H1 (cell line): ENCODE results near the gene KATNAL1. TPM values are rescaled to one million over a fixed set of nuclear protein-coding genes. Genes with fewer than 3 reads are reported as not detected.
A peak's percentile ranks its signal among the peaks of the same experiment; 100 is the strongest.

Experiments used
- CTCF ChIA-PET: fragments of 300-600 bp; sonication (Branson Sonifier 250); formaldehyde crosslinking; loops from one replicate; lab custom pipeline; 2021; ENCODE audit not compliant: partially characterized antibody; lab: Charles Lee
- POLR2A ChIA-PET: fragments of 300-600 bp; sonication (Branson Sonifier 250); formaldehyde crosslinking; loops from one replicate; lab custom pipeline; 2021; ENCODE audit warnings: inconsistent platforms; ENCODE audit not compliant: partially characterized antibody; lab: Charles Lee
- DNase-seq, 2 experiments: peaks; one replicate each; pipeline versions ENCODE4 v3.0.0 to v3.0.0-alpha.2; 2010 to 2022; ENCODE audit warnings: low spot score in 2 of 2, low read depth in 1 of 2, mixed read lengths in 1 of 2
- FAIRE-seq: peaks from 2 replicates; lab custom pipeline; 2011; peaks lifted over from hg19 to GRCh38; lab: Jason Lieb, UNC
- H2AFZ ChIP-seq: 2 replicates; pipeline ENCODE4 v1.8.1; 2012; ENCODE audit warnings: low read length, inconsistent platforms
- H2AK5ac ChIP-seq: 2 replicates; pipeline ENCODE4 v1.6.1; 2013; ENCODE audit warnings: low read depth, low read length
- H2BK120ac ChIP-seq: replicated peaks from 2 replicates; pipeline ENCODE3; 2013; ENCODE audit warnings: low read depth, low read length, inconsistent platforms
- H2BK12ac ChIP-seq: 2 replicates; pipeline ENCODE4 v1.6.1; 2013; ENCODE audit warnings: low read depth, low read length
- H2BK15ac ChIP-seq: 2 replicates; pipeline ENCODE4 v1.6.1; 2013; ENCODE audit warnings: low read length
- H2BK20ac ChIP-seq: 2 replicates; pipeline ENCODE4 v1.6.1; 2013; ENCODE audit warnings: low read length
- H2BK5ac ChIP-seq: 2 replicates; pipeline ENCODE4 v1.6.1; 2013; ENCODE audit warnings: low read depth, low read length
- H3K14ac ChIP-seq: 2 replicates; pipeline ENCODE4 v1.6.1; 2013; ENCODE audit warnings: inconsistent platforms; ENCODE audit not compliant: insufficient read length
- H3K18ac ChIP-seq: 2 replicates; pipeline ENCODE4 v1.6.1; 2013; ENCODE audit warnings: low read length; ENCODE audit errors: extremely low read depth
- H3K23ac ChIP-seq: 2 replicates; pipeline ENCODE4 v1.6.1; 2013; ENCODE audit warnings: inconsistent platforms; ENCODE audit not compliant: insufficient read length
- H3K23me2 ChIP-seq: 2 replicates; pipeline ENCODE4 v1.6.1; 2013; ENCODE audit warnings: low read depth, low read length
- H3K27ac ChIP-seq: 2 replicates; pipeline ENCODE4 v1.6.1; 2011; ENCODE audit warnings: low read depth, low read length, inconsistent platforms
- H3K27me3 ChIP-seq, 4 experiments: replicated peaks in 1 of 4; 1 replicate in 1 of 4; 2 replicates in 3 of 4; pipeline versions ENCODE4 v1.6.1 to v1.8.1; 2011 to 2013; ENCODE audit warnings: low read length in 3 of 4, mild to moderate bottlenecking in 3 of 4, inconsistent platforms in 2 of 4, mixed read lengths in 2 of 4, moderate library complexity in 1 of 4; ENCODE audit not compliant: control insufficient read depth in 3 of 4, insufficient read depth in 3 of 4; ENCODE audit errors: extremely low read depth in 1 of 4
- H3K36me3 ChIP-seq, 4 experiments: 2 replicates each; pipeline versions ENCODE4 v1.6.1 to v1.8.1; 2011 to 2013; ENCODE audit warnings: mild to moderate bottlenecking in 4 of 4, low read length in 3 of 4, moderate library complexity in 2 of 4, control low read depth in 1 of 4, inconsistent platforms in 1 of 4; ENCODE audit not compliant: insufficient read depth in 4 of 4, control insufficient read depth in 2 of 4
- H3K4ac ChIP-seq: replicated peaks from 2 replicates; pipeline ENCODE3; 2013; ENCODE audit warnings: low read length, low read depth, mixed read lengths, inconsistent platforms; ENCODE audit not compliant: insufficient read length
- H3K4me1 ChIP-seq, 4 experiments: replicated peaks in 1 of 4; 1 replicate in 1 of 4; 2 replicates in 3 of 4; pipeline versions ENCODE4 v1.6.1 to v1.8.1; 2011 to 2013; ENCODE audit warnings: low read length in 3 of 4, inconsistent platforms in 2 of 4, mixed read lengths in 1 of 4; ENCODE audit not compliant: insufficient read depth in 4 of 4, control insufficient read depth in 3 of 4
- H3K4me2 ChIP-seq, 2 experiments: 2 replicates each; pipeline versions ENCODE4 v1.6.1 to v1.8.1; 2011 to 2013; ENCODE audit warnings: low read depth in 2 of 2, low read length in 2 of 2, control low read depth in 1 of 2, inconsistent platforms in 1 of 2, mild to moderate bottlenecking in 1 of 2; ENCODE audit not compliant: insufficient read depth in 1 of 2
- H3K4me3 ChIP-seq, 4 experiments: fragments of 200-600, 300-600 bp in 1 of 4; sonication (generic), shearing (Covaris generic), sonication (Bioruptor Twin) in 1 of 4; 2 replicates each; pipeline versions ENCODE4 v1.5.1 to v1.8.1; 2011 to 2016; ENCODE audit warnings: low read length in 4 of 4, low read depth in 3 of 4, control low read depth in 2 of 4, inconsistent platforms in 2 of 4, mild to moderate bottlenecking in 2 of 4, mixed read lengths in 1 of 4, moderate library complexity in 1 of 4; ENCODE audit not compliant: insufficient read depth in 2 of 4; ENCODE audit errors: extremely low read depth in 1 of 4
- H3K56ac ChIP-seq: replicated peaks from 2 replicates; pipeline ENCODE3; 2013; ENCODE audit warnings: low read depth, mild to moderate bottlenecking, mixed read lengths, low read length, inconsistent platforms; ENCODE audit not compliant: insufficient read length
- H3K79me1 ChIP-seq: 2 replicates; pipeline ENCODE4 v1.6.1; 2013; ENCODE audit warnings: low read depth, low read length, control low read depth
- H3K79me2 ChIP-seq, 2 experiments: 2 replicates each; pipeline versions ENCODE4 v1.6.1 to v1.8.1; 2012 to 2013; ENCODE audit warnings: low read length in 2 of 2, mild to moderate bottlenecking in 2 of 2, inconsistent platforms in 1 of 2; ENCODE audit not compliant: insufficient read depth in 2 of 2, control insufficient read depth in 1 of 2
- H3K9ac ChIP-seq, 4 experiments: replicated peaks in 1 of 4; 1 replicate in 1 of 4; 2 replicates in 3 of 4; pipeline versions ENCODE4 v1.6.1 to v1.8.1; 2011 to 2013; ENCODE audit warnings: low read depth in 3 of 4, low read length in 3 of 4, control low read depth in 2 of 4, mild to moderate bottlenecking in 2 of 4, moderate library complexity in 2 of 4, inconsistent platforms in 1 of 4; ENCODE audit errors: extremely low read depth in 1 of 4
- H3K9me3 ChIP-seq, 2 experiments: 2 replicates each; pipeline versions ENCODE4 v1.6.1 to v1.8.1; 2012 to 2013; ENCODE audit warnings: mild to moderate bottlenecking in 2 of 2, moderate library complexity in 2 of 2, control low read depth in 1 of 2, inconsistent platforms in 1 of 2, low read depth in 1 of 2, low read length in 1 of 2, mixed read lengths in 1 of 2; ENCODE audit not compliant: insufficient read depth in 2 of 2
- H4K20me1 ChIP-seq, 2 experiments: replicated peaks in 1 of 2; 2 replicates each; pipeline versions ENCODE3 to v1.8.1; 2011 to 2013; ENCODE audit warnings: inconsistent platforms in 2 of 2, low read length in 2 of 2, mild to moderate bottlenecking in 1 of 2; ENCODE audit not compliant: insufficient read depth in 2 of 2, control insufficient read depth in 1 of 2
- H4K5ac ChIP-seq: 2 replicates; pipeline ENCODE4 v1.6.1; 2013; ENCODE audit warnings: low read length, low read depth, mixed read lengths, inconsistent platforms; ENCODE audit not compliant: insufficient read length
- H4K8ac ChIP-seq: 2 replicates; pipeline ENCODE4 v1.8.0; 2013; ENCODE audit warnings: mild to moderate bottlenecking, moderate library complexity, low read length, inconsistent platforms; ENCODE audit not compliant: insufficient read depth; ENCODE audit errors: extremely low read depth
- H4K91ac ChIP-seq: replicated peaks from 2 replicates; pipeline ENCODE3; 2013; ENCODE audit warnings: low read length, mixed read lengths, inconsistent platforms; ENCODE audit not compliant: insufficient read length
- RAD21 ChIP-seq, 2 experiments: IDR thresholded peaks in 1 of 2; conservative IDR thresholded peaks in 1 of 2; 2 replicates each; pipeline ENCODE4 v1.6.1; 2011; ENCODE audit warnings: low read depth in 2 of 2, low read length in 2 of 2, improper control_type of control experiment in 1 of 2, inconsistent platforms in 1 of 2, mild to moderate bottlenecking in 1 of 2, moderate library complexity in 1 of 2
- TBP ChIP-seq: IDR thresholded peaks from 2 replicates; pipeline ENCODE4 v1.6.1; 2011; ENCODE audit warnings: low read depth, low read length, improper control_type of control experiment
- WGBS, 2 experiments: shearing (Covaris generic) in 1 of 2; methylation state at CpG; one replicate each; pipeline versions ENCODE4 v1.1.6 to v1.1.7; 2013 to 2015; ENCODE audit warnings: low lambda C conversion rate in 2 of 2, mixed read lengths in 2 of 2, inconsistent platforms in 1 of 2, low coverage in 1 of 2, missing lambda C conversion rate in 1 of 2; ENCODE audit not compliant: insufficient replicate concordance in 2 of 2, insufficient coverage in 1 of 2, insufficient read length in 1 of 2; ENCODE audit errors: extremely low coverage in 1 of 2, missing lambda C conversion rate in 1 of 2; 5-methylcytosine and 5-hydroxymethylcytosine counted together
- polyA plus RNA-seq, 7 experiments: library from polyadenylated mRNA; depleted of rRNA in 3 of 7; stranded (reverse) in 5 of 7; unstranded in 2 of 7; fragments of >200 nt in 5 of 7; fragments of 200-250 nt in 2 of 7; gene quantifications; 1 replicate in 5 of 7; 2 replicates in 1 of 7; 4 replicates in 1 of 7; pipeline versions ENCODE4 v1.2.1 to v1.2.3, GENCODE V29; 2011 to 2013; ENCODE audit warnings: missing spikeins in 2 of 7, mixed read lengths in 2 of 7
- total RNA-seq: library from RNA; stranded (reverse); fragmentation: NEBNext Ultra II Directional; extraction: Animal tissue kit (Norgen Biotek cat#: 25700); gene quantifications from 2 replicates; pipeline ENCODE4 v1.2.1, GENCODE V29; 2021

Gene KATNAL1
- total and polyA plus RNA-seq, 2 of the 8 experiments (the other 6 are each of a cell fraction or from before 2014, with no cell fraction given) = 4.0 to 13.2 TPM

- no peak overlapping the region for H3K4ac ChIP-seq
- no peak overlapping the region for H2BK120ac ChIP-seq
- peaks cover 4 to 8% of the 10 kb centered on the region in 2 experiments; a peak in 1 of 4 replicates for H3K9me3 ChIP-seq
- FAIRE-seq (peak; percentile 50), DNase-seq (no peak)
- no peak overlapping the region for H4K8ac ChIP-seq
- H2BK5ac ChIP-seq = peak overlapping the region; percentile 71; the same call in 1 of the 2 replicates
- no peak overlapping the region; the same call in 1 of the 2 replicates for H3K27ac ChIP-seq
- no peak overlapping the region for H3K4me2 ChIP-seq
- no peak overlapping the region for H4K91ac ChIP-seq
- H3K23me2 ChIP-seq = no peaks in the 10 kb centered on the region
- H3K23ac ChIP-seq = no peak overlapping the region
- no peak overlapping the region for H2AFZ ChIP-seq
- H3K79me1 ChIP-seq = no peaks in the 10 kb centered on the region
- POLR2A ChIA-PET = no interaction called here
- TF ChIP-seq RAD21 (IDR thresholded peaks at IDR 0.05 in 1 of 2, conservative IDR thresholded peaks at IDR 0.05 in 1 of 2; ENCODE audit: low read depth in 2 of 2, low read length in 2 of 2) (peak; percentile 25 to 44; a peak in 3 of 4 replicates), TBP (no peak)
- H3K4me3 ChIP-seq = no peak overlapping the region
- no peak overlapping the region for H2BK15ac ChIP-seq
- no peak overlapping the region for H2BK12ac ChIP-seq
- H2BK20ac ChIP-seq = no peak overlapping the region; the same call in 1 of the 2 replicates
- H4K20me1 ChIP-seq = no peaks in the 10 kb centered on the region
- H3K18ac ChIP-seq = 0 out of 2 replicates have a peak overlapping the region, but pooled peaks have one; percentile 56
- no peak overlapping the region for H4K5ac ChIP-seq
- no peaks in the 10 kb centered on the region for H3K27me3 ChIP-seq
- H3K4me1 ChIP-seq = peaks cover 0 to 8% (median 4%) of the 10 kb centered on the region in 4 experiments; a peak in 5 of 7 replicates
- H3K79me2 ChIP-seq = no peaks in the 10 kb centered on the region
- H2AK5ac ChIP-seq = no peak overlapping the region
- no peak overlapping the region for H3K56ac ChIP-seq
- WGBS, 2 experiments = 92% methylated on average over 5 of the region's 5 CpGs; no CpG with 5 or more reads in 1 of the 2 experiments
- H3K9ac ChIP-seq = no peak overlapping the region
- H3K36me3 ChIP-seq = peaks cover 0 to 3% (median 0%) of the 10 kb centered on the region in 4 experiments; a peak in 2 of 8 replicates
- CTCF ChIA-PET = interaction anchor here (0.6 kb wide), 1 partner anchor 76 kb away, joined by 3 read pairs; no protein-coding TSS in a partner anchor
- H3K14ac ChIP-seq = no peak overlapping the region
Observed at GRCh38 chr13:30256713-30257467, 50.5 kb downstream of the KATNAL1 start.
